GM18909 (cell line): Measurements from ENCODE around the gene KIF26B.

Experiments used
- ATAC-seq: cut with Tn5 transposase; IDR thresholded peaks from one replicate; pipeline ENCODE4 v1.9.1; 2021; ENCODE audit warnings: mild to moderate bottlenecking; ENCODE audit not compliant: unreplicated experiment, poor library complexity

The KIF26B gene

DNA sequence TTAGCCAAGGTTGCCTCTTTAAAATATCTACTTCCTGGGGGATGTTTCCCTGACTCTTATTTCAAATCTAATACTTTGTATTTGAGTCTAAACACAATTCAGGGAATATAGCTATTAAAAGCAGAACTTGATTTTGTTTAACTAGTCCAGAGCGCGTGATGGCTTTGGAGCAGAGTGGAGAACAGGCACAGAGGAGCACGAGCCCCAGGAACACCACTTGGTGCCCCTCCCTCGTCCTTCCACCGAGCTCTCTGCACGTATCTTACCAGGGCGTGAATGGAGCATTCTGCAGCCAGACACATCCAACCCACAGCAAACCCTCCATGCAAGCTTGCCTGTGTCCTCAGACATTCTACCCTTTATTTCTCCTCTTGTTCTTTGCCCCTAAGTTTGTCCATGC, 14.1 kb downstream of the KIF26B start:
- no peak for ATAC-seq

DNA sequence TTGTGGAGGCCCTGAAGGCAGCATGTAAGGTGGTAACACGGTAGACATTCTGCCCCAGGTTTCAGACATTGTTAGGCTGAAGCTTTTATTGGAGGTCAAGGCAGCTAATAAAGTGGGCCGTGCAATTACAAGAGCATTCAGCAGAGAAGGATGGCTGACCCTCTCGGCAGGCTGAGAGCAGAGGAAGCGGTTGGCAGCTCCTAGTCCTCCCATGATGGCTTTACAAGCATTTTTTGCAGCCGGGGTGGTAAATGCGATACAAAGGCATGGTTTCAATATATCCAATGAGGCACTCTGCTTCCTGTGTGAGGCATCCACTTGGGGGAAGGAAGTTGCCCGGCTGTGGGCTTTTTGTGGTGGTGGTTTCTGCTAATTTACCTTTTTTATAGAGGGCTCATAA, 14.6 kb downstream of the KIF26B start:
- no peak for ATAC-seq

DNA sequence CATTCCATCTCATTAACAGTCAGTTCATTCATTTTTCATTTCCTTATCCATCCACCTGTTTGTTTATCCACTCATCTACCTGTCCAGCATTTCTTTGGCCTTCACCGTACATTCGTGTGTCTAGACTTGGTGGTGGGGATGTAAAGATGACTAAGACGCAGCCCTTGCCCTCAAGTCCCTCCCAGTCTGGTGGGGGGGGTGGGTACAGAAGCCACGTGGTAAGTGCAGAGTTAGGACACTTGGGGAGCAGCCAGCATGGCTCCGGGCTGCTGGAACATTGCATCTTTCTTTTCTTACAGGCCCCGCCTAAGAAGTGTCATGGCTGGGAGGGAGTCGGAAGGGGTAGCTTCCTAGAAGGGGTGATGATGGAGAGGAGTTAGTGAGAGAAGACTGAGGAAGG, 17.2 kb downstream of the KIF26B start:
- no peak for ATAC-seq

DNA sequence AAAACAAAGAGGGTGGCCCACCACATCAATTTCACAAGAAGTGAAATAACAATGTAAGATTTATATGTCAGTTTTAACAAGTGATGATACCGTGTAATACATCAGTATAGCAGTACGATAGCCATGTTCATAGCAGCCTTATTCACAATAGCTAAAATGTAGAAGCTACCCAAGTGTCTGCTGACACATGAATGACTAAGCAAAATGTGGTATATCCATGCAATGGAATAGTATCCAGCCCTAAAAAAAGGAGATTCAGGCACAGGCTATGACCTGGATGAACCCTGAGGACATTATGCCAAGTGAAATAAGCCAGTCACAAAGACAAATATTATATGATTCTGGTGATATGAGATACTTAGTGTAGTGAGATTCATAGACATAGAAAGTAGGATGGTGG, 18.0 kb downstream of the KIF26B start:
- no peak for ATAC-seq

DNA sequence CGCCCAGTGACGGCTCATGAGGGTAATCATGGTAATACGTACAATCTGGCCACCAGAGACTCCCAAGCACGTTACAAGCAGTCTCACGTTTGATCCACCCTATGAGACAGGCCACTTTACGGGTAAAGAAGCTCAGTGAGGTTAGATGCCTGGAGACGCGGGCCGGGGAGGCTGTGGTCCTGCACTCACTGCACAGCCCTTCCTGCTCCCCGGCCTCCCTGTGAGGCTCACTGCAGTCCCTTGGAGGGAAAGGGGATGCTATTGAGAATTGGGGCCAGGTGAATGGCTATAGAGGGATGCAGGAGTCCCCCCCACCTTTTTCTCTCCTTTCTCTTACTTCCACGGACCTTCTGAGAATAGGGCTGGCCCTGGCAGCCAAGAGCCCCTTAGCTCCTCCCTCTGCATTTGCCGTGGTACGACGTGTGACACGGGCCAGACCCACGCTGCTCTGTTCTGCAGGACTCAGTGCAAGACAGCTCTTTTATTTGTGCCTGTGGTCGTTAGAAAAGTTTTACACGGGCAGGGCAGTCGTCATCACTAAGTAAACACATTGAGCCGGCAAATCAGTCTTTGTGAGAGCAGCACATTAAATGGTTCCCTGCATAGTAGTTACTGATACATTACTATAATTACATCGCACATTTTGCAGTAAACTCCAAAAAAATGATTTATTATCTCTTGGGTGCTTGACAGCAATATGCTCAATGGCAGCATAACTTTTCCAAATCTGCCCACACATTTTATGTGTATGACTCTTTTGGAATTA, 18.8 kb downstream of the KIF26B start:
- no peak for ATAC-seq

DNA sequence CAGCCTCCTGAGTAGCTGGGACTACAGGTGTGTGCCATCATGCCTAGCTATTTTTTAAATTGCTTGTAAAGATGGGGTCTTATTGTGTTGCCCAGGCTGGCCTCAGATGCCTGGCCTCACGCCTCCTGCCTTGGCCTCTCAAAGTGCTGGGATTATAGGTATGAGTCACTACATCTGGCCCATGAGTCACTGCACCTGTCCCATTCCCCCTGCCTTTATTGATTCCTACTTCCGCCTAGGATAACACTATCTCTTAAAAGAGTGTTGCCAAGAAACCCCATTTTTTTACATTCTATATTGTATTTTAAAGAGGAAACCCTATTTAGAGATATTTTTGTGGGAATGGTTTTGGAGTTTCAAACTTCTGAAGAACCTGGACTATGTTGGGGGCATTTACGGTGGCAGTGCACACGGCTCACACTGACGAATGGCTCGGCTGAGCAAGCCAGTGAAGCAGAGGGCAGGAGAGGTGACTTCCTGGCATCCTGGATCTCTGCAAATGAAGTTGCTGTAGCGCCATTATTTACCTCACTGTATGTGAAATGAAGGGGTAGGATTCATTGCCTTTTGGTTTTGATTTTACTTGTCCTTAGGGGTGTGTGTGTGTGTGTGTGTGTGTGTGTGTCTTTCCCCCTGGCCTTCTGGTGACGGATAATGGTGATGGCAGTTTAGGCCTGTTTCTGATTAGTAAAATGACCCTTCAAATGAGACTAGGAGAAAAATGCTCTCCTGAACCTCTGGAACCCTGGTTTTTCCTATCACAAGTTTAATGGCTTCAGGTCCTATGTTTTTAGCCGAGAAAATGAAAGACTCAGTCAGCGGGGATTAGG, 22.5 kb downstream of the KIF26B start:
- ATAC-seq = no peak

DNA sequence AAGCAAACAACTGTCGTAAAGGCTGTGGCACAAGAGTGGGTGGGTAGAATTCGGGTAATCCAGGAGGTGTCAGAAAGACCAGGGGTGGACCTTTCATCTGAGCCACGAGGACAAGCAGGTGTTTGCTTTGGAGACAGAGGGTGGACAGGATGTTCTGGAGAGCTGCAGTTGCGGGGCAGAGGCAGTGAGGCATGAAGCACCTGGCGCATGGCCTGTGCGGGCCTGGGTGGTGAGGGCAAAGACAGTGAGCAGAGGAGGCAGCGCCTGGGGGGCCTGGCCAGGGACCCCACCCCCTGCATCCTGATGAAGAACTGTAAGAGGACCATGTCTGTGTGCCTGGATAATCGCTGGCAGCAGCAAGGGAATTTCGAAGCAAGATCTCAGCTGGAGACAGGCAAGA, 24.9 kb downstream of the KIF26B start:
- no peak for ATAC-seq

DNA sequence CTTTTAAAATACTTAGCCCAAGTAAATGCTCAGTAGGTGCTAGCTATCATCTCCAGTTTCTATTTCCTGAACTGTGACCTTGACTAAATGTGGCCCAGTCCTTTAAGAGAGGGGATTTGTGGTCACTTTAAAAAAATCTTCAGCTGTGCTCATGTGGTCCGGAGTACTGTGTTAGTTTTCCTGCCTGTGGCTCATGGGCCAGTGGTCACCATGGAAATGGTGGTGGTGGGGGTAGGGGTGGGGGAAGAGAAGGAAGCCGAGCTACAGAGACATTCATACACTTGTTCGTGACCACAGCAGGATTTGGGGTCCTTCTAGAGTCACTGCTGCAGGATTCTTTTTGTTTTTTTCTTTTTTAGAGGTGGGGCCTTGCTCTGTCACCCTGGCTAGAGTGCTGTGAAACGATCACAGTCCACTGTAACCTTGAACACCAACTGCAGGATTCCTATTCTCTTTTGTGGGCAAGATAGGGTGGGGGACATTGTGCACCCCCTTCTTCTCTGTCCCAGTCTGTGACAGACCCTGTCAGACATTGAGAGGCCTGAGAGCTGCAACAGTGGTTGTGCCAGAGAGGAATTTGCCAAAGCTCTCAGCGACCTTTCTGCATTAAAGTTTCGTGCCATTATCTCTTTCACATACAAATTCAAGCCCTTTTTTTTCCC, 25.8 kb downstream of the KIF26B start:
- ATAC-seq = no peak

DNA sequence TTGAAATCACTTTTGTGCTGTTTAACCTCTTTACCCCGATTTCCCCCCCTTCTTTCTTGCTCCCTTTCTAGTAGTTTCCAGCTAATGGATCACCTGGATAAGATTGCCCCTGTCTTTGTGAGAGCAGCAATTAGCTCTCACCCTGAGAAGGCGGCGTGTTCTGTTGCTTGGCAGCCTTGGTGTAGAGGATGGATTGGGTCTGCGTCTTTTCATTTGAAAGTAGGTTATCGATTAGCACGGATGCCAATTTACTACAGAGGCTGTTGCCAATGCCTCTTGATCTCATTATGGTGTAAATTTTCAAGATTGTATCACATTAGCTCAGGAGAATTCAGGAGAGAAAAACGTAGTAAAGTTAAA, 26.4 kb downstream of the KIF26B start:
- no peak for ATAC-seq

DNA sequence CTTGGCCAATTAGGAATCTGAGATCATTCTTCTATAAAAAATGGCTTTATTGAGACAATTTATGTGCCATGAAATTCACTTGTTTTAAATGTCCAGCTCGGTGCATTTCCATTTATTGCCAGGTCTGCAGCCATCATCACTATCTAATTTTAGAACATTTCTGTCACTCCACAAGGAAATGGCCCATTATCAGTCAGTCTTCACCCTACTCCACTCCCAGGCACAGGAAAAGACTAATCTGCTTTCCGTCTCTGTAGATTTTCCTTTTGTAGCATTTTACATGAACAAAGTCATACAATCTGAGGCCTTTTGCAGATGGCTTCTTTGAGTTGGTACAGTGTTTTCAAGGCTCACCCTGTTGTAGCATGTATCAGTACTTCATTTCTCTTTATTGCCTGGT, 27.2 kb downstream of the KIF26B start:
- ATAC-seq = no peak

DNA sequence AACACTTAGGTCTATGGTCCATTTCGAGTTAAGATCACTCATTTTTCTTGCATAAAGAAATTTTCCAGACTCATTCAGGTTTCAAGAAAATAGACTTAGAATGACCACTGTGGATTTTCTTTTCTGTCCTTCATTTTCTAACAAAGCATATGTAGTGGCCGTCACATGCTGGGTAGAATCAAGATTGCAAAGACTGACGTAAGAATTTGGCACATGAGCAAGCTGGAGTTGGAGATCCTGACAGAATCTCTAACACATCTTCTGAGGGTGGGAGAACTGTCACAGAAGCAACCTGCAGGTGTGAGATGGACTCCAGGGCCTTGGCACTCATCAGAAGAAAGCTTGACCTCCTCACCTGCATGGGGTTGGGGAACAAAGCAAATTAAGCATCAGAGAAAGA, 28.6 kb downstream of the KIF26B start:
- no peak for ATAC-seq

DNA sequence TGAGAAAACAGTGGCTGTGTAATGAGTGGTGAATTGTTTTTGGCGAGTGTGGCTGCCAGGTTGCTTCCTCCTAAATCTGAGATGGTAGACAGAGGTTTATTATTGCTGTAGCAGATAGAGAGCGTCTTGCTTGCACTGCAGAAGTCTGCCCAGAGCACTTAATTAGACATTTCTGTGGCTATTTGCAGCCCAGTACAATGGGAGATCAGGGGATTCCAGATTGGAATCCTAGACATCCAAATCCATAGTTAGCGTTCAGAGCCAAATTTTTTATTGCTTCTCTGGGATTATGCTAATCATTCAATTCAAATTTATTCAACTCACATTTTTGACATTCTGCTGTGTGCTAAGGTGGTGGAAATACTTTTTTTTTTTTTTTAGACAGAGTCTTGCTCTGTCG, 30.0 kb downstream of the KIF26B start:
- ATAC-seq = no peak

DNA sequence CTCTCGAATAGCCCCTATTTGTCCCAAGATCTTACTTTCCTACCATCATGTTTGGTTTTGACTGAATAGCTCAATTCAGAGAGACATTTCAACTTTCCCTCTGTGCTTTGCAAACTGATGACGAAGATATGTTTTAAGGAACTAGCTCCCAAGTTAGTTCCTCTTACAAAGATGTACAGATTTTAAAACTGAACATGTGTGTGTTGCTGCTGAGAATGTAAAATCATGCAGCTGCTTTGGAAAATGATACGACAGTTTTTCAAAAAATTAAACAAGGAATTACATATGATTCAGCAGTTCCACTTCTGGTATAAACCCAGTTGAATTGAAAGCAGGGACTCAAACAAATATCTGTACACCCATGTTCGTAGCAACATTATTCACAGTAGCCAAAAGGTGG, 33.6 kb downstream of the KIF26B start:
- ATAC-seq = no peak

DNA sequence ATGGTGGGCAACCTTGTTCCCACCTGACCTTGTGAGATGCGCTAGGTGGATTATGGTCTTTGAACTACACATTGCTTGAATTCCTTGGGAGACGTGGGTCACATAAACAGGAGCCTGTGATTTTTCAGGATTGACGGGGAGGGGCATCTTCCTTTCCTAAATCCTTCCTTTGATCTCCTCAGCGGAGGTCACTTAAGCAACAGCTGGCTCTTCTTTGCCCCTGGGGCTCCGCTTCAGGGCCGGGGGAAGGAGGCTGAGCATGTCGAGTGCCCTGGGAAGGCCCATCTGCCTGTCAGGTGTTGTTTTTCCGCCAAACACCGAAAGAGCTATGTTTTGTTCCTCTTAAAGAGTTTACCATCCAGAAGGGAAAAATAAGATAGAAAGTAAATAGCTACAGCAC, 40.6 kb downstream of the KIF26B start:
- no peak for ATAC-seq

DNA sequence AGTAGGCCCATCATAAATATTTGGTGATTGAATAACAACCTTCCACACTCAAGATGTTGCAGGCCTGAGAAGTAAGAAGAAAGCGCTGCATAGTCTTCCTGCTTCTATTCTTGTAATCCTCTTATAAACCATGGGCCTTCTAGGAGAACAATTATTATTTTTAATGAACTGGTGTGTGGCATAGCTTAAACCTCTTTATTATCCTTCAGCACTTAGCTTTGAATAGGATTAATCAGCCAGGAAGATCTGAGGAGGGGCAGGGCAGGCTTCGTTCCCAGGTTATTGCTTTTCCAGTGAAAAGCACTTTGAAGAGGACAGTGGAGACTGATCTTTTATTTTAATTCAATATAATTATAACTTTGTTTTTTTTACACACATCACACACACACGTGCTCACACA, 42.3 kb downstream of the KIF26B start:
- no peak for ATAC-seq

DNA sequence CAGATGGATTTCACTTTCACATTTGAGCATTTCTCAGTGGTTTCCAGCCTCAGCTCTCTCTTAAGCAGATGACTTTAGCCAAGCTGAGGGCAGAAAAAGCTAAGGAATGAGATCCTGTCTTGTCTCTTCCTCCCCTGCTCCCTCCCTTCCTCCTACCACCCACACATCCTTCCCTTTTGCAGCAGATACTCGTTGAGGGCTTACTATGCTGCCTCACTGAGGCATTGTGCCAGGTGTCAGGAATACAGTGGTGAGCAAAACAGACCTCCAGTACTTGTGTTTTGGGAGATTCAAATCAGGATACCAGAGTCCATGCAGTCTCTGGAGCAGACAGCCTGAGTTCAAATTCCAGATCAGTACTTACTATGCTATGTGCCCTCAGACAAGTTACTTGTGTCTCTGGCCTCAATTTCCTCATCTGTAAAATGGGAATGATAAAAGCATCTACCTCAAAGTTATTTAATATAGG, 43.2 kb downstream of the KIF26B start:
- ATAC-seq = no peak

DNA sequence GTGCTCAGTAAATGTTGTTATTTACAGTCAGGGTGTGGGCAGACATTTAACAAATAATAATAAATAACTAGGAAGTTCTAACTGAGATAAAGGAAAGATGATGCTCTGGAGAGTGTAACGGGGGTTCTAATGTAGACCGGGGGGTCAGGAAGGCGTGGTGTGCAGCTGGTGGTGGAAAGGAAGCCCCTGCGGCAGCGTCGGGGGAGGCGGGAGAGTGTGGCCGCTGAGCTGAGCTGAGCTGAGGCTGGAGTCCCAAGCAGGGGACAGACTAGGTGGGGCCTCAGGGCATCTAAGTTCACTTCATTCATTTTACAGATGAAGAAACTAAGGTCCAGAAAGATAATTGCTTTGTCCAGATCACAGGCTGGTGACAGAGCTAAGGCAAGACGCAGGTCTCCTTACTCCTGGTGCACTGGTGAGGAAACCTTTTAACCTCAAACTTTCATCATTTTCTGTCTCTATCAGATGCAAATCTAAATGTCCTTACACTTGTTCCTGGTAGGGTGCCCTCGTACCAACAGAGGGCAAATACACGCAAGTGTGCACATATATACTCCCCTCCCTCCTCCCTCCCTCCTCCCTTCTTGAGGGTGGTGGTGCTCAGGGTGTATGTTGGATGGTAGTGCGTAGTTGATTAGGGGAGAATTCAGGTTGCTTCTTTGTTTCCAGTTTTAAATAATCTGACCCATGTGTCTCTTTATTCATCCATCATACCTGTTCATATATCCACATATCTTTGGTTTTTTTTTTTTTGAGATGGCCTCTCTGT, 44.1 kb downstream of the KIF26B start:
- ATAC-seq = no peak

DNA sequence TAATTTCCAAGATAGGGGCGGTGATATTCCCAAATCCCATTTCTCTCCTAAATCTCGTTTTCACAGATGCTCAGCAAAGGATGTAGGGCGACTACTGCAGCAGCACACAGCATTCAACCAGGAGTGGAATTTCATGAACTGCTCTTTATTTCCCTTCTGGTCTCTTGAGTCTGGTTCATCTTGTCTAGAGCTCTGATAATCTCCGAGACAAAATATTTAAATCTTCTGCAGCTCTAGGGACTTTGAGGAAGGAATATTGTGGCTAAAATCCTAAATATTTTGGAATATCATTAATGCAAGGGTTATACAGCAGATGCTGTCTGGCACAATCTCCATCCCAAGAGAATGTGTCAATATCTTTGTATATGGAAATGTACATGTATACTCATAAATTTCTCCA, 45.4 kb downstream of the KIF26B start:
- no peak for ATAC-seq

DNA sequence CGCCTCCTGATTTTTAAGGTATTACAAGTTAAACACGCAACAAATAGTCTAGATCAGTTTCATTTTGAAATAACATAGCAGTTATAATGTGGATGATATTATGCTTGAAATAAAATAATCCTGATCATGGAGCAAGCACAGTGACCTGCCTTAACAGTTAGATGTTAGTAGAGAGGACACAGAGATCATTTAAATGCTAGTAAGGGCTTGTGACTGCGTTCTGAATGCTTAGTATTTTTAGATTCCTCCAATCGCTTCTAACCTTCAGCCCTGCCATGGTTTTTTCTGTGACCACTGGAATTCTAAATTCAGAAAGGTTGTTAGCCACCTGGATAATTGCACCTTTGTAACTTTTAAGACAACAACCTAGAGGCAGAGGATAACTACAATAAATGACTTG, 46.4 kb downstream of the KIF26B start:
- no peak for ATAC-seq

DNA sequence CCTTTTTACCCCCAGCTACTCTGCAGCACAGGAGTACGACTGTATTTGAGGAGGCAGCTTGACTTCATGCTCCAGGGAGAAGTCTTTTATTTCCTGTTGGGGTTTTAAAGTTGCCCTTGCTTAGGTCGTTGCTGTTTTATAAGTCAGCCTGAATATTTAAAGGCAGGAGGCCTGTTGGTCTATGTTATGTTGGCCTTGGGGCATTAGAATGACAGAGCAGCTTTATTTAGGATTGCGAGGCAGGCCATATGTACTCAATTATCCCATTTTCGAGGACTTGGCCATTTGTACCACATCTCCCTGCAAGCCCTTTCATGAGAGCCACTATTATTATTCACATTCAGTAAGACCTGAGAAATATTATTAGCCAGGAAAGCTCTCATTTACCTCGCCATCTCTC, 47.0 kb downstream of the KIF26B start:
- no peak for ATAC-seq

DNA sequence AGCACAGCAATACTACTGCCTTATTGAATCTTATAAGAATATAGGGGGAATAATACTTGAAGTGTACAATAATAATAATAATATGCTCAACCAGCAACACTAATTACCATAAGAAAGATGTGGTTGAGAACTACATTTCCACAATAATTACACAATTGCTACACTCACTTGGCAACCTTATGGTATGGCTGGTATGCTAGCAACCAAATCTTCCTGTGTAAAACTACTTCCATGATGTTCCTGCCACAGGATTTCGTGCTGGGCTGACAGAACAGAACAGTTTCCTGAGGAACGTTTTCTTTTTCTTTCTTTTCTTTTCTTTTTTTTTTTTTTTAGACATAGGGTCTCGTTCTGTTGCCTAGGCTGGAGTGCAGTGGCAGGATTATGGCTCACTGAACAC, 50.6 kb downstream of the KIF26B start:
- no peak for ATAC-seq
